ENCODE results near the gene TTC9C. TPM values are rescaled to one million over a fixed set of nuclear protein-coding genes. Genes with fewer than 3 reads are reported as not detected.

Gene TTC9C
- total RNA-seq, 1 donor from 2014 or later = 78.4 TPM

GRCh38 chr11:62787005-62787759 lies 58.9 kb downstream of the TTC9C start, which contains the start of gene TMEM179B:
TMEM179B (plus strand) TSS chr11:62787402; CDS start chr11:62787432, 30 bp downstream.
- peaks cover 25% of the 10 kb centered on the region for H3K36me3 Mint-ChIP-seq
- H3K27me3 Mint-ChIP-seq (ENCODE audit: insufficient read depth, low read depth) = peaks cover 7% of the 10 kb centered on the region
- H4K20me1 ChIP-seq (ENCODE audit: low read depth) = peaks cover 16% of the 10 kb centered on the region

More at GRCh38 chr11:62787005-62787759, 58.9 kb downstream of the TTC9C start, which contains the start of gene TMEM179B:
- Histone ChIP-seq H3K79me2 (ENCODE audit: low read depth) (peaks cover 50% of the 10 kb centered on the region), H3K4me1 (peaks cover 6% of the 10 kb centered on the region), H3K4me3 (peak within 1 kb of the TSS; percentile 79), H2AFZ (replicated peaks) (peak within 1 kb of the TSS; percentile 40), H3K9ac (peak within 1 kb of the TSS; percentile 76), H3K36me3 (no peaks in the 10 kb centered on the region), H3K27me3 (no peaks in the 10 kb centered on the region), H3F3A (ENCODE audit: low read depth) (peaks cover 61% of the 10 kb centered on the region), H3K9me3 (ENCODE audit: low read depth) (no peaks in the 10 kb centered on the region), H3K27ac (peak within 1 kb of the TSS; percentile 84), H3K4me2 (peak within 1 kb of the TSS; percentile 85)
- Mint-ChIP-seq H3K9me3 (no peaks in the 10 kb centered on the region), H3K4me1 (peaks cover 26% of the 10 kb centered on the region), H3K27ac (peak within 1 kb of the TSS; percentile 37), H3K4me3 (peak within 1 kb of the TSS; percentile 89)
- TF ChIP-seq CTCF (IDR thresholded peaks at IDR 0.05) (peak; percentile 44), EZH2 (IDR thresholded peaks at IDR 0.05) (no peak)
- DNase-seq (ENCODE audit: low spot score) = peak; percentile 99

Other genes with a start within 250 kb of the TTC9C start
- gene AHNAK, start 181.7 kb upstream of the TTC9C start, total RNA-seq (ENCODE audit: low replicate concordance) = 14.9 and 15.0 TPM in 2 replicates
- 2,358 and 3,183 TPM in 2 replicates for gene EEF1G, start 154.6 kb upstream of the TTC9C start, total RNA-seq (ENCODE audit: low replicate concordance)
- gene TUT1, start 137.0 kb upstream of the TTC9C start, total RNA-seq (ENCODE audit: low replicate concordance) = 4.8 and 23.1 TPM in 2 replicates
- 108 and 135 TPM in 2 replicates for gene MTA2, start 126.6 kb upstream of the TTC9C start, total RNA-seq (ENCODE audit: low replicate concordance)
- 4.0 and 26.6 TPM in 2 replicates for gene EML3, start 115.7 kb upstream of the TTC9C start, total RNA-seq (ENCODE audit: low replicate concordance)
- gene ROM1, start 115.2 kb upstream of the TTC9C start, total RNA-seq (ENCODE audit: low replicate concordance) = 2.2 TPM in 1 of 2 replicates, not detected in the other
- 21.2 and 44.0 TPM in 2 replicates for gene B3GAT3, start 106.5 kb upstream of the TTC9C start, total RNA-seq (ENCODE audit: low replicate concordance)
- 202 and 292 TPM in 2 replicates for gene GANAB, start 81.9 kb upstream of the TTC9C start, total RNA-seq (ENCODE audit: low replicate concordance)
- gene INTS5, start 75.2 kb upstream of the TTC9C start, total RNA-seq (ENCODE audit: low replicate concordance) = 7.8 and 21.3 TPM in 2 replicates
- gene C11orf98, start 63.3 kb upstream of the TTC9C start, total RNA-seq (ENCODE audit: low replicate concordance) = 51.5 and 73.3 TPM in 2 replicates
- gene CSKMT, start 63.2 kb upstream of the TTC9C start, total RNA-seq (ENCODE audit: low replicate concordance) = 4.3 and 6.7 TPM in 2 replicates
- 5.7 and 11.7 TPM in 2 replicates for gene UQCC3, start 56.8 kb upstream of the TTC9C start, total RNA-seq (ENCODE audit: low replicate concordance)
- 3.4 and 4.0 TPM in 2 replicates for gene LBHD1, start 56.2 kb upstream of the TTC9C start, total RNA-seq (ENCODE audit: low replicate concordance)
- 60.7 and 129 TPM in 2 replicates for gene UBXN1, start 49.4 kb upstream of the TTC9C start, total RNA-seq (ENCODE audit: low replicate concordance)
- gene LRRN4CL, start 39.0 kb upstream of the TTC9C start, total RNA-seq (ENCODE audit: low replicate concordance) = 0.40 TPM in 1 of 2 replicates, not detected in the other
- gene BSCL2, start 21.1 kb upstream of the TTC9C start, total RNA-seq (ENCODE audit: low replicate concordance) = 34.6 and 63.1 TPM in 2 replicates
- 2.0 TPM in 1 of 2 replicates, not detected in the other for gene GNG3, start 20.8 kb upstream of the TTC9C start, total RNA-seq (ENCODE audit: low replicate concordance)
- 30.9 and 32.5 TPM in 2 replicates for gene HNRNPUL2, start 1.0 kb upstream of the TTC9C start, total RNA-seq (ENCODE audit: low replicate concordance)
- 9.2 and 22.8 TPM in 2 replicates for gene ZBTB3, start 25.7 kb downstream of the TTC9C start, total RNA-seq (ENCODE audit: low replicate concordance)
- 88.7 and 117 TPM in 2 replicates for gene POLR2G, start 33.1 kb downstream of the TTC9C start, total RNA-seq (ENCODE audit: low replicate concordance)
- 28.9 and 39.9 TPM in 2 replicates for gene TAF6L, start 42.9 kb downstream of the TTC9C start, total RNA-seq (ENCODE audit: low replicate concordance)
- gene TMEM179B, start 58.9 kb downstream of the TTC9C start, total RNA-seq (ENCODE audit: low replicate concordance) = 24.5 and 40.4 TPM in 2 replicates
- gene TMEM223, start 63.5 kb downstream of the TTC9C start, total RNA-seq (ENCODE audit: low replicate concordance) = 9.9 and 38.9 TPM in 2 replicates
- 23.6 and 36.5 TPM in 2 replicates for gene NXF1, start 77.0 kb downstream of the TTC9C start, total RNA-seq (ENCODE audit: low replicate concordance)
- gene STX5, start 103.6 kb downstream of the TTC9C start, total RNA-seq (ENCODE audit: low replicate concordance) = 30.2 and 32.9 TPM in 2 replicates
- gene TEX54, start 104.4 kb downstream of the TTC9C start, total RNA-seq (ENCODE audit: low replicate concordance) = not detected in 2 replicates
- gene WDR74, start 111.1 kb downstream of the TTC9C start, total RNA-seq (ENCODE audit: low replicate concordance) = 40.0 and 47.4 TPM in 2 replicates
- gene SLC3A2, start 152.4 kb downstream of the TTC9C start, total RNA-seq (ENCODE audit: low replicate concordance) = 99.8 and 130 TPM in 2 replicates
- gene CHRM1, start 192.9 kb downstream of the TTC9C start, total RNA-seq (ENCODE audit: low replicate concordance) = not detected in 2 replicates

All from neural progenitor cell (in vitro differentiated cells).